HG02981 (cell line): ENCODE results near the gene NPIPB8.
"Not testable (repeated sequence)": the region's sequence is repeated elsewhere in the genome, so short reads cannot be mapped to it uniquely, and the experiment has no call there.

Experiments used
- ATAC-seq: cut with Tn5 transposase; IDR thresholded peaks from one replicate; pipeline ENCODE4 v1.9.1; 2021; ENCODE audit warnings: mild to moderate bottlenecking, moderate library complexity; ENCODE audit not compliant: unreplicated experiment

The NPIPB8 gene

DNA sequence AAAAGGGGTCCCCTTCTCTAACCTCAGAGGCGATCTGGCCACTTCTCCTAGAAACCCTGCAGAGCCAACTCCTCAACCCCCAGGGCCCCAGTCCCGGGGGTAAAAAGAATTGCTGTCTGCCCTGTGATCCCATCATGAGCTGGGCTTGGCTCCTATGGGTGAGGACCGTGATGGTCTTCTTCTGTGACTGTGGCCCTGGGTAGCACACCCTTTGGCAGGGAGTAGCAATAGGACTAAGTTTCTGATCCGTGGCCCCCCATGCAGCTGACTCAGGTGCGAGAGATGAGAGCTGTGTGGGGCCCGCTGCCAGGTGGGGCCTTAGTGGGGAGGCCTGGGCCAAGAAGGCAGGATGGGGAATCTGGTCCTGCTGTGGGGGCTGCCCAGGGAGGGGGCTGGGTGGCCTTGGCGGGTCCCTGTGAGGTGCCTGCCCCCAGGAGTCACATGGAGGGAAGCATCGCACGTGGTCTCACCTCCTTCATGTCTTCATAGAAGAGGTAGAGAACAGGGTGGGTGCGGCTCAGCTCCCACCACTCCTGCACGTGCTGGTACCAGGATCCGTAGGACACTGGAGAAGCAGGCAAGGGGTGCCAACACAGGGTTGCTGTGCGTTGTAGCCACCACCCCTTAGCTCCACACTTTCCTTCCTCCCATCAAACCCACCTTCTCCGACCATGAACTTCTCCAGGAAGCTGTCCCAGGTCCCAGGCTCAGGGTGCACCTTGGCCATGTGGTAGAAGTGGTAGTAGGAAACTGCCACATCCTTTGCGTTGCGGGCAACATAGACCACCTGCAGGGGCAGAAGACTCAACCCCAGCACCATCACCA, 31.4 kb upstream of the NPIPB8 start:
- ATAC-seq: no peak

- no peak for ATAC-seq
Observed at GRCh38 chr16:28607116-28607623, 30.7 kb upstream of the NPIPB8 start.

- ATAC-seq: not testable (repeated sequence)
Observed at GRCh38 chr16:28607681-28608495, 30.0 kb upstream of the NPIPB8 start.

DNA sequence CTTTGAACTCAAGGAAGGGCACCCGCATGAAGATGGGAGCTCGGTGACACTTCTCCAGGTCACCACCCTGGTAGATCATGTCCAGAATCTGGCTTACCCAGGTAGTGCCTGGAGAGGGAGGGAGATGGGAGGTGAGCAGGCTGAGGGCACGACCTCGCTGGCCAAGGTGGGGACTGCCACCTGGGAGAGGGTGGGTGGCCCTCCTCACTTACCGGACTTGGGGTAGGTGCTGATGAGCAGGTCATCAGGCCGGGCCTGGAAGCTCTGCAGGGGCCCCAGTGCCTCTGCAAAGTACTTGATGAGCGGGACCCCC, 29.4 kb upstream of the NPIPB8 start:
- ATAC-seq: not testable (repeated sequence)

DNA sequence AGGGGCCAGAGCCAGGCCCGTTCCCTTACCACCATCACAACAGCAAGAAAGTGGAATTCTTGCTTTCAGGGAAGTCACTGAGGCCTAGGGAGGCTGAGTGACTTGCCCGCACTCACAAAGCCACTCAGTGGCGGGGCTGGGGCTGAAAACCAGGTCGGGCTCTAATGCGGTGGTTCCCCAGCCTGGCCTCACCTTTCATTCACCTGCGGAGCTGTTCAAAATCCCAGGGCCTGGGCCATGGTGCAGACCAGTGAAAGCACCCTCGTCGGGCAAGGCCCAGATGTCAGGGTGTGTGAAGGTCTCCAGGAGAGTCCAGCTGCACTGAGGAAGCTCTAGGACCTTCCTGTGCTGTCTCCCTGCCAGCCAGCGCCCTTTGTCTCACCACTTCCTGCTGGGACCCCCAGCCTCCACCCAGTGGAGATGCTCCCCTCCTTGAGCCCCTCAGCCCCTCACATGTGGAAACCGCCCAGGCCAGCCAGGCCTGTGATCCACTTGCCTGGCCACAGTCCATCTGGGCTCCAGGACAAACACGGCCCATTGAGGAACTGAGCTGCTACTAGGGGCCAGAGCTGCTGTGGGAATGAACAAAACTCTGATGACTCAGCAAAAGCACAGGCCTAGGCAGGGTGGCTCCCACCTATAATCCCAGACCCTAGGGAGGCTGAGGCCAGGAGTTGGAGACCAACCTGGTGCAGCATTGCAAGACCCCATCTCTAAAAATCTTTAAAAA, 28.8 kb upstream of the NPIPB8 start:
- not testable (repeated sequence) for ATAC-seq

DNA sequence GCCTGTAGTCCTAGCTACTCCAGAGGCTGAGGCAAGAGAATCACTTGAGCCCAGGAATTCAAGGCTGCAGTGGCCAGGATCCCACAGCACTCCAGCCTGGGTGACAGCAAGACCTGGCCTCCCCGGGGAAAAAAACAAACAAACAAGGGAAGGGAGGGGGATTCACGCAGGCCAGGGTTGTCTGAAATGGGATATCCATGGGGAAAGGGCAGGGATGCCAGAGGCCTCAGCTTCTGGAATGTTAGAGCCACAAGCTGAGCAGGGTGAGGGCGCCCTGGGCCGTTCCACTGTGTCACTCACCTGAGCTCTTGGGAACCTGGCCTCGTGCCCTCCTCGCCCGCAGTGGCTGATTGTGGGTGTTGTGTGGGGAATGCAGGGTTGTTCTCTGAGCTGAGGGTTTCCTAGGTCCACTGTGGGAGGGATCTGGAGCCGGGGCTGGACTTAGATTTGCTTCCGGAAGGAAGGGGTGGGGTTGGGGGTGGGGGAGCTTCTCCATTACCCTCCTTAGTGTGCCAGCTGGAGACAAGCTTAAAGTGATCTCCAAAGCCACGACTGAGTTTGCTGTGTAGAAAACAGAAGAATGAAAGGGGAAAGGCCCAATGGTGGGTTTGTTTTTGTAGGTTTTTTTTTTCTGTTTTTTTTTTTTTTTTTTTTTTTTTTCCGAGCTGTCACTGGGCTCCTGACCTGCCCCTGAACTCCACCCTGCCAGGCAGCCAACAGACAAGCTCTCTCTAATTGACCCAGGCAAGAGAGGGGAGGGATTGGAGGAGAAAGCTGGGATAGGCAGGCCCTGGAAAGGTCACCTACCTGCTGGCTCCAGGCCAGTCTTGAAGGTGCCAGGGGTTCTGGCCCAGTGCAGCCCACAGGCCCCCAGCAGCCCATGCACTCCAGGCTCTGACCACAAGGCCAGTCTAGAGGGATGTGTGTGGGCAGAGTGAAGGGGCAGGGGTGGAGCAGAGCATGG, 28.0 kb upstream of the NPIPB8 start, which contains the start of gene SULT1A1:
Gene SULT1A1 (minus strand): TSS at position 414 of the 964 bp plus-strand sequence. CDS start 1,189 bp downstream, outside the sequence.
- ATAC-seq: no peak

DNA sequence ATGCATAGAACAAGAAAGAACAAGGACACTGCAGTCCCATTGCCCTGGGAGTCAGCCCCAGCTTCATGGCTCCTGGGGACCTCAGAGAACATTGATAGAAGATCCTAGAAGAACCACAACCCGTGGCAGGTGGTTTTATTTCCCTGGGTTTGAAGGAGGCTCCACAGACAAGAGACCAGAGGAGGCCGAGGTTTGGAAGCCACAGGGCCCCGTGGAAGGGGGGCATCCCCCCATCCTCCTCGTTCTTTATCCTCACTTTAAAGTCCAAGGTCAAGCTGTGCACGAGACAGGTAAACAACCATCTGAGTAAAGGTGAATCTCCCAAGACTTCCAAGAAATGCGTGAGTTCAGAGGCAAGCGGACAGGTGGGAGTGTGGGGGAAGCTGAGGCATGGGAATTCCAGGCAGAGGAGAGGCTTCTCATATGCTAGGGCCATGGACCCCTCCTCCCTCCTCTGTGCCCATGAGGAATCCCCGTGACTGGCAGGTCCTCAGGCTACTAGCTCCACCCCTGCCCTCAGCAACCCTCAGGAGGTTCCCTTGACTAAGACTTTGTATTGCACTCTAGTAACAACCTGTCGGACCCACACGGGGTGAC, 27.2 kb upstream of the NPIPB8 start:
- no peak for ATAC-seq

GRCh38 chr16:28612359-28613280, 25.2 kb upstream of the NPIPB8 start:
- ATAC-seq: not testable (repeated sequence)

- ATAC-seq: not testable (repeated sequence)
Observed at GRCh38 chr16:28613912-28614311, 24.0 kb upstream of the NPIPB8 start.

DNA sequence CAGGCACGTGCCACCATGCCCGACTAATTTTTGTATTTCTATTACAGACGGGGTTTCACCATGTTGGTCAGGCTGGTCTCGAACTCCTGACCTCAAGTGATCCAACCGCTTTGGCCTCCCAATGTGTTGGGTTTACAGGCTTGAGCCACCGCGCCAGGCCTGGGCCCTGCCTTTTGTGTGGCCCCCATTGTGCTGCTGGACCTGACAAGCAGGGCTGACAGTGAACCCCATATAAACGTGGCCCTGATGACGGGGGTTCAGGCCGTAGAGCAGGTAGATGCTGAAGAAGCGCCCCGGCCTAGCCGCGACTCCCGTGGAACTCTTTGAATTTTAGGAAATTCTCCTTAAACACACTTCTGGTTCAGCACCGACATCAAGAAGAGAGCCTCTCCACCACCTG, 23.3 kb upstream of the NPIPB8 start:
- not testable (repeated sequence) for ATAC-seq

DNA sequence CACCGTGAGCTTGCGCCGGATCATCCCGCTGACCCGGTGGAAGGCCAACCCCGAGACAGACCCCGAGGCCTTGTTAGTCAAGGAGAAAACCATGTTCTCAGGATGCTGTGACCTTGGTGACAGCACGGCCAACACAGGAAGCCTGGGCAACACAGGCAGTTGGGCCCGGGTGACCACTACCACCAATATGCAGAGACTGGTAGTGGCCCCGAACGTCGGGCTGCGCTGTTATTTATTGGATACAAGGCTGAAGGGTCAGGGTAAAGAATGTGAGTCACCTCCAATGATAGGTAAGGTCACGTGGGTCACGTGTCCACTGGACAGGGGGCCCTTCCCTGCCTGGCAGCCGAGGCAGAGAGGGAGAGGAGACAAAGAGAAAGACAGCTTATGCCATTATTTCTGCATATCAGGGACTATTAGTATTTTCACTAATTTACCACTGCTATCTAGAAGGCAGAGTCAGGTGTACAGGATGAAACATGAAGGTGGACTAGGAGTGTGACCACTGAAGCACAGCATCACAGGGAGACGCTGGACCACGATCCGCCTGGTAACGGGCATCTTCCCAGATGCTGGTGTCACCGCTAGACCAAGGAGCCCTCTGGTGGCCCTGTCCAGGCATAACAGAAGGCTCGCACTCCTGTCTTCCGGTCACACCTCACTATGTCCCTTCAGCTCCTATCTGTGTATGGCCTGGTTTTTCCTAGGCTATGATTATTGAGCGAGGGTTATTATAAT, 22.2 kb upstream of the NPIPB8 start:
- not testable (repeated sequence) for ATAC-seq

DNA sequence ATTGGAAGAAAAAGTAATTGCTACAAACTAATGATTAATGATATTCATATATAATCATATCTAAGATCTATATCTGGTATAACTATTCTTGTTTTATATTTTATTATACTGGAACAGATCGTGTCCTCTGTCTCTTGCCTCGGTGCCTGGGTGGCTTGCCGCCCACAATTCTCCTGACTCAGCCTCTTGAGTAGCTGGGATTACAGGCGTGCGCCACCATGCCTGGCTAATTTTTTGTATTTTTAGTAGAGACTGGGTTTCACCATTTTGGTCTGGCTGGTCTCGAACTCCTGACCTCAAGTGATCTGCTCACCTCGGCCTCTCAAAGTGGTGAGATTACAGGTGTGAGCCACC, 21.7 kb upstream of the NPIPB8 start:
- not testable (repeated sequence) for ATAC-seq

GRCh38 chr16:28616636-28617035, 21.2 kb upstream of the NPIPB8 start:
- ATAC-seq: no peak

- no peak for ATAC-seq
Observed at GRCh38 chr16:28617874-28618273, 20.0 kb upstream of the NPIPB8 start.

DNA sequence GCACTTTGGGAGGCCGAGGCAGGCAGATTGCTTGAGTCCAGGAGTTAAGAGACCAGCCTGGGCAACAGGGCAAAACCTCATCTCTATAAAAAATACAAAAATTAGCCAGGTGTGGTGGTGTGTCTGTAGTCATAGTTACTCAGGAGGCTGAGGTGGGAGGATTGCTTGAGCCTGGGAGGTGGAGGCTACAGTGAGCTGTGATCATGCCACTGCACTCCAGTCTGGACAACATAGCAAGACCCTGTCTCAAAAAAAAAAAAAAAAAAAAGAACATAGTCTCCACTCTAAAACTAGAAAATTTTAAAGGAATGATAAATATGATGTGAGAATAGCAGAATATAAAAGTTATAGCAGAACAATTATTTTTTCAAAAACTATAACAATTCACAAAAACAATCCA, 17.5 kb upstream of the NPIPB8 start:
- not testable (repeated sequence) for ATAC-seq

- no peak for ATAC-seq
Observed at GRCh38 chr16:28621481-28622155, 16.2 kb upstream of the NPIPB8 start.

DNA sequence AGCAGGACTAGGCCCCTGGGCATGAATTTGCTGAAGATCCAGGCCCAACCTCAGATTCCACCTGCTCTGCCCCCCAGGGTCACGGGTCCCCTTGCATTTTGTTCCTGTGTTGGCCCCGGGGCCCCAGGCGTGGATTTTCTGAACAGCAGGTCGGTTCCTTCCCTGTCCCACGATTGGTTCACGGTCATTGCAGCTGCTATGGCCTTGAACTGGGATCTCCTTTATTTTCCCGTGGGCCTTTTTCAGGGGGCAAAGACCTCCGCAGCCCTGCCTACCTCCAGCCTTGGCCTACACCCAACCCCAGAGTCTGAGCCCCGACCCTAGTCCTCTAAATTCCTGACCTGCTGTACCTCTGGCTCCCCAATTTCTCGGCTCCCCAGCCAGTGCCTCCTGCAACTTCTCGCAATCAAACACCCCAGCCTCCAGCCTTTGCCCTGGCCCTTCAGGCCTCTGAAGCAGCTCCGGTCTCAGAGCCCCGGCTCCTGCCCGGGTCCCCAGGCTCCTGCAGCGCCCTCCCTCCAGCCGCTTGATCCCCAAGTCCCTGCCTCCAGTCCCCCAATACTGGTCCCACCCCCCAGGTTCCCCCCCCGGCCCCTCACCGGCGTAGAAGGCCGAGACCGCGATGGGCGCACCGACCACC, 15.2 kb upstream of the NPIPB8 start:
- not testable (repeated sequence) for ATAC-seq
